Suprapubic skin (tissue), 4 donors: ENCODE measurements around the gene MARCHF2. TPM values are rescaled to one million over a fixed set of nuclear protein-coding genes. Genes with fewer than 3 reads are reported as not detected.

ENCODE experiments used
- DNase-seq, 2 donors: peaks; one replicate each; pipeline ENCODE4 v3.0.0-alpha.2; 2019; ENCODE audit warnings: low spot score in 2 of 2
- H3K27ac ChIP-seq: fragments of 200-600 bp; sonication (generic); one replicate; pipeline ENCODE4 v1.5.1; 2019
- H3K27me3 ChIP-seq: fragments of 200-600 bp; sonication (generic); one replicate; pipeline ENCODE4 v1.5.1; 2019
- H3K36me3 ChIP-seq: fragments of 200-600 bp; sonication (generic); one replicate; pipeline ENCODE4 v1.5.1; 2019
- H3K4me1 ChIP-seq: fragments of 200-600 bp; sonication (generic); one replicate; pipeline ENCODE4 v1.5.1; 2019
- H3K4me3 ChIP-seq: fragments of 200-600 bp; sonication (generic); one replicate; pipeline ENCODE4 v1.5.1; 2019; ENCODE audit warnings: mild to moderate bottlenecking
- H3K9me3 ChIP-seq: fragments of 200-600 bp; sonication (generic); one replicate; pipeline ENCODE4 v1.5.1; 2019
- EP300 ChIP-seq: sonication (generic); formaldehyde crosslinking; IDR thresholded peaks from one replicate; pipeline ENCODE4 v1.6.1; 2017; ENCODE audit warnings: antibody characterized with exemption
- POLR2A ChIP-seq, 2 donors: fragments of 450-650 bp; IDR thresholded peaks; one replicate each; pipeline ENCODE4 v1.6.1; 2017; ENCODE audit warnings: antibody characterized with exemption in 2 of 2, mild to moderate bottlenecking in 2 of 2, moderate library complexity in 2 of 2
- POLR2AphosphoS5 ChIP-seq, 3 donors: sonication (generic); formaldehyde crosslinking; IDR thresholded peaks; one replicate each; pipeline ENCODE4 v1.6.1; 2017; ENCODE audit warnings: antibody characterized with exemption in 3 of 3
- WGBS: methylation state at CpG from one replicate; pipeline ENCODE4 v1.1.5; 2018; 5-methylcytosine and 5-hydroxymethylcytosine counted together
- total RNA-seq, 4 donors: library from RNA; depleted of rRNA; stranded (reverse); fragments of >200 nt; gene quantifications; one replicate each; pipeline ENCODE4 v1.1.0, GENCODE V29; 2016
- TF ChIP-seq, protein P1 (sequence below), 2 donors: fragments of 200-600 bp in 1 of 2; fragments of 450-650 bp in 1 of 2; sonication (generic) in 1 of 2; IDR thresholded peaks; one replicate each; pipeline ENCODE4 v1.5.1; 2016 to 2019; ENCODE audit warnings: antibody characterized with exemption in 2 of 2, mild to moderate bottlenecking in 1 of 2, moderate library complexity in 1 of 2

Gene MARCHF2
- total RNA-seq, 4 donors from 2014 or later, result 47.4 to 99.0 (median 90.8) TPM

DNA sequence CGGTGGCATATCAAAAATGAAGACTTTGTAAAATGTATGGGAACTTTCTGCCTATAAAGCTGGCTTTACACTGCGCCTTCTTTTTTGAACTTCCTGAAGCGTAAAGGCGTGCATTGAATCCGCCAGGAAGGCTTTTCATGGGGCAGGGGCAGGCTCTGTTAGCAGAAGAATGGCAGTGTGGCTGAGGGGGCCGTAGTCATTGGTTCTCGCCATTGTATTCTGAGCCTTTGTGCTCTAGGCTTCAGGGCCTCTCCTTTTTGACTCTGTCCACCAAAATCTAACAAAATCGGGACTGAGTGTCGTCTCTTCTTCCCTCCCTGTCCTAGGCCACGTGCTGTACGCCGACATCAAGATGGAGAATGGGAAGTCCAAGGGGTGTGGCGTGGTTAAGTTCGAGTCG, 75.3 kb downstream of the MARCHF2 start:
- Histone ChIP-seq H3K27ac (no peak overlapping the region), H3K4me3 (no peak overlapping the region), H3K9me3 (no peaks in the 10 kb centered on the region), H3K27me3 (no peaks in the 10 kb centered on the region), H3K4me1 (peaks cover 31% of the 10 kb centered on the region), H3K36me3 (peaks cover 52% of the 10 kb centered on the region)
- TF ChIP-seq POLR2A (IDR thresholded peaks at IDR 0.05) (no peak), POLR2AphosphoS5 (IDR thresholded peaks at IDR 0.05) (no peak), EP300 (no peak)
- TF ChIP-seq, protein P1, sequence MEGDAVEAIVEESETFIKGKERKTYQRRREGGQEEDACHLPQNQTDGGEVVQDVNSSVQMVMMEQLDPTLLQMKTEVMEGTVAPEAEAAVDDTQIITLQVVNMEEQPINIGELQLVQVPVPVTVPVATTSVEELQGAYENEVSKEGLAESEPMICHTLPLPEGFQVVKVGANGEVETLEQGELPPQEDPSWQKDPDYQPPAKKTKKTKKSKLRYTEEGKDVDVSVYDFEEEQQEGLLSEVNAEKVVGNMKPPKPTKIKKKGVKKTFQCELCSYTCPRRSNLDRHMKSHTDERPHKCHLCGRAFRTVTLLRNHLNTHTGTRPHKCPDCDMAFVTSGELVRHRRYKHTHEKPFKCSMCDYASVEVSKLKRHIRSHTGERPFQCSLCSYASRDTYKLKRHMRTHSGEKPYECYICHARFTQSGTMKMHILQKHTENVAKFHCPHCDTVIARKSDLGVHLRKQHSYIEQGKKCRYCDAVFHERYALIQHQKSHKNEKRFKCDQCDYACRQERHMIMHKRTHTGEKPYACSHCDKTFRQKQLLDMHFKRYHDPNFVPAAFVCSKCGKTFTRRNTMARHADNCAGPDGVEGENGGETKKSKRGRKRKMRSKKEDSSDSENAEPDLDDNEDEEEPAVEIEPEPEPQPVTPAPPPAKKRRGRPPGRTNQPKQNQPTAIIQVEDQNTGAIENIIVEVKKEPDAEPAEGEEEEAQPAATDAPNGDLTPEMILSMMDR (IDR thresholded peaks at IDR 0.05), result no peak
- WGBS, result 78% methylated on average over 15 of the region's 15 CpGs
- no peak for DNase-seq

Other genes with a start within 250 kb of the MARCHF2 start
- 100 to 1,000 TPM in 3 of 4 donors, 10 to 100 TPM in 1; 84.6 to 132 (median 118) TPM for gene CERS4, start 203.9 kb upstream of the MARCHF2 start, total RNA-seq
- 10 to 100 TPM; 11.8 to 41.0 (median 22.3) TPM for gene CD320, start 104.9 kb upstream of the MARCHF2 start, total RNA-seq
- 10 to 100 TPM; 23.3 to 38.7 (median 25.2) TPM for gene NDUFA7, start 91.9 kb upstream of the MARCHF2 start, total RNA-seq
- gene RPS28, start 91.8 kb upstream of the MARCHF2 start, total RNA-seq, result 1,000 to 10,000 TPM in 1 of 4 donors, 100 to 1,000 TPM in 3; 464 to 1,363 (median 834) TPM
- 1 to 10 TPM in 3 of 4 donors, under 1 TPM in 1; 0.83 to 7.9 (median 4.3) TPM for gene KANK3, start 70.0 kb upstream of the MARCHF2 start, total RNA-seq
- 10 to 100 TPM; 15.3 to 56.4 (median 19.1) TPM for gene ANGPTL4, start 49.1 kb upstream of the MARCHF2 start, total RNA-seq
- gene RAB11B, start 22.9 kb upstream of the MARCHF2 start, total RNA-seq, result 100 to 1,000 TPM in 1 of 4 donors, 10 to 100 TPM in 3; 44.8 to 104 (median 57.8) TPM
- gene HNRNPM, start 31.7 kb downstream of the MARCHF2 start, total RNA-seq, result 100 to 1,000 TPM in 3 of 4 donors, 10 to 100 TPM in 1; 85.5 to 128 (median 121) TPM
- 1 to 10 TPM in 1 of 4 donors, under 1 TPM in 2, not detected in 1; 0.25 to 2.3 (median 0.34) TPM for gene PRAM1, start 89.3 kb downstream of the MARCHF2 start, total RNA-seq
- gene ZNF414, start 100.9 kb downstream of the MARCHF2 start, total RNA-seq, result 10 to 100 TPM; 10.4 to 43.7 (median 18.0) TPM
- 10 to 100 TPM in 1 of 4 donors, 1 to 10 TPM in 3; 3.2 to 14.6 (median 3.3) TPM for gene MYO1F, start 164.1 kb downstream of the MARCHF2 start, total RNA-seq
- gene ADAMTS10, start 197.4 kb downstream of the MARCHF2 start, total RNA-seq, result 10 to 100 TPM in 1 of 4 donors, 1 to 10 TPM in 3; 1.8 to 39.6 (median 6.2) TPM
- gene NFILZ, start 217.3 kb downstream of the MARCHF2 start, total RNA-seq, result not detected